ENCODE results near the gene FGF11.
A peak's percentile ranks its signal among the peaks of the same experiment; 100 is the strongest.

The FGF11 gene

DNA sequence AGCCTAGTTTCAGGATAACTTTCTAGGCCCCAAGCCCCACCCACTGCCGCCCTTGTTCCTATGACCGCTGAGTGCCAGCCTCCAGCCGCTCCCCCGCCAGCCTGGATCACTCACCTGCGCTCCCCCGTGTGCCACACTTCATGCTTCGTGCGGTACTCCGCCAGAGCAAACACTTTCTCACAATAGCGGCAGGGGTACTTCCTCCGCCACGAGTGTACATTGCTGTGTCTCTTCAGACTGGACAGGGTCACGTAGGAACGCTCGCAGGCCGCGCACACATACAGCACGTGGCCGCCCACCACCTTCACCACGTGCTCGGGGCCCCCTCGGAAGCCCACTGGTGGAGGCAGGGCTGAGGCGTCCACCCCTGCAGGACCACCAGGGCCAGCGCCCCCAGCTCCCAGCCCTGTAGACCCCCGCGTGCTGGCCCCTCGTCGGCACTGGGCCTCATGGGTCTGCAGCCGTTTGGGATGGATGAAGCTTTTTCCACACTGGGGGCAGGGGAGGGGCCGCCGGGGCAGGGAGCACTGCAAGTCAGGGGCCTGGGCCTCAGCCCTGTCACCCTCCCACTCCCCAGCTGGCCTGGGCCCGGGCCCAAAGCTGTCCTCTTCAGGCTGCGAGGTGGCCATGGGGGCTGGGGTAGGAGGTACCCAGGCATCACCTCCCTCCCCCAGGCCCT lies 26.4 kb downstream of the FGF11 start:
- H3K4me3 ChIP-seq (replicated peaks; ENCODE audit: insufficient read depth, low read length): no peak overlapping the region
- no peak overlapping the region for H3K27ac ChIP-seq (replicated peaks)
- H3K27me3 ChIP-seq (ENCODE audit: insufficient read depth, poor library complexity, severe bottlenecking): no peaks in the 10 kb centered on the region
- DNase-seq (ENCODE audit: low read depth in 1 of 2, low spot score in 1 of 2): no peak
- no peak for TF ChIP-seq GABPA (IDR thresholded peaks at IDR 0.05; ENCODE audit: low read depth)
- no peak for TF ChIP-seq POLR2AphosphoS5 (IDR thresholded peaks at IDR 0.05; ENCODE audit: low read depth)
- TF ChIP-seq, protein P1, sequence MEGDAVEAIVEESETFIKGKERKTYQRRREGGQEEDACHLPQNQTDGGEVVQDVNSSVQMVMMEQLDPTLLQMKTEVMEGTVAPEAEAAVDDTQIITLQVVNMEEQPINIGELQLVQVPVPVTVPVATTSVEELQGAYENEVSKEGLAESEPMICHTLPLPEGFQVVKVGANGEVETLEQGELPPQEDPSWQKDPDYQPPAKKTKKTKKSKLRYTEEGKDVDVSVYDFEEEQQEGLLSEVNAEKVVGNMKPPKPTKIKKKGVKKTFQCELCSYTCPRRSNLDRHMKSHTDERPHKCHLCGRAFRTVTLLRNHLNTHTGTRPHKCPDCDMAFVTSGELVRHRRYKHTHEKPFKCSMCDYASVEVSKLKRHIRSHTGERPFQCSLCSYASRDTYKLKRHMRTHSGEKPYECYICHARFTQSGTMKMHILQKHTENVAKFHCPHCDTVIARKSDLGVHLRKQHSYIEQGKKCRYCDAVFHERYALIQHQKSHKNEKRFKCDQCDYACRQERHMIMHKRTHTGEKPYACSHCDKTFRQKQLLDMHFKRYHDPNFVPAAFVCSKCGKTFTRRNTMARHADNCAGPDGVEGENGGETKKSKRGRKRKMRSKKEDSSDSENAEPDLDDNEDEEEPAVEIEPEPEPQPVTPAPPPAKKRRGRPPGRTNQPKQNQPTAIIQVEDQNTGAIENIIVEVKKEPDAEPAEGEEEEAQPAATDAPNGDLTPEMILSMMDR (IDR thresholded peaks at IDR 0.05; ENCODE audit: insufficient read depth, low read length): no peak
- no peak for TF ChIP-seq SPI1 (IDR thresholded peaks at IDR 0.05; ENCODE audit: borderline replicate concordance, low read depth)
- TF ChIP-seq, protein P2, sequence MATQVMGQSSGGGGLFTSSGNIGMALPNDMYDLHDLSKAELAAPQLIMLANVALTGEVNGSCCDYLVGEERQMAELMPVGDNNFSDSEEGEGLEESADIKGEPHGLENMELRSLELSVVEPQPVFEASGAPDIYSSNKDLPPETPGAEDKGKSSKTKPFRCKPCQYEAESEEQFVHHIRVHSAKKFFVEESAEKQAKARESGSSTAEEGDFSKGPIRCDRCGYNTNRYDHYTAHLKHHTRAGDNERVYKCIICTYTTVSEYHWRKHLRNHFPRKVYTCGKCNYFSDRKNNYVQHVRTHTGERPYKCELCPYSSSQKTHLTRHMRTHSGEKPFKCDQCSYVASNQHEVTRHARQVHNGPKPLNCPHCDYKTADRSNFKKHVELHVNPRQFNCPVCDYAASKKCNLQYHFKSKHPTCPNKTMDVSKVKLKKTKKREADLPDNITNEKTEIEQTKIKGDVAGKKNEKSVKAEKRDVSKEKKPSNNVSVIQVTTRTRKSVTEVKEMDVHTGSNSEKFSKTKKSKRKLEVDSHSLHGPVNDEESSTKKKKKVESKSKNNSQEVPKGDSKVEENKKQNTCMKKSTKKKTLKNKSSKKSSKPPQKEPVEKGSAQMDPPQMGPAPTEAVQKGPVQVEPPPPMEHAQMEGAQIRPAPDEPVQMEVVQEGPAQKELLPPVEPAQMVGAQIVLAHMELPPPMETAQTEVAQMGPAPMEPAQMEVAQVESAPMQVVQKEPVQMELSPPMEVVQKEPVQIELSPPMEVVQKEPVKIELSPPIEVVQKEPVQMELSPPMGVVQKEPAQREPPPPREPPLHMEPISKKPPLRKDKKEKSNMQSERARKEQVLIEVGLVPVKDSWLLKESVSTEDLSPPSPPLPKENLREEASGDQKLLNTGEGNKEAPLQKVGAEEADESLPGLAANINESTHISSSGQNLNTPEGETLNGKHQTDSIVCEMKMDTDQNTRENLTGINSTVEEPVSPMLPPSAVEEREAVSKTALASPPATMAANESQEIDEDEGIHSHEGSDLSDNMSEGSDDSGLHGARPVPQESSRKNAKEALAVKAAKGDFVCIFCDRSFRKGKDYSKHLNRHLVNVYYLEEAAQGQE (IDR thresholded peaks at IDR 0.05; ENCODE audit: insufficient replicate concordance, low read depth): no peak

DNA sequence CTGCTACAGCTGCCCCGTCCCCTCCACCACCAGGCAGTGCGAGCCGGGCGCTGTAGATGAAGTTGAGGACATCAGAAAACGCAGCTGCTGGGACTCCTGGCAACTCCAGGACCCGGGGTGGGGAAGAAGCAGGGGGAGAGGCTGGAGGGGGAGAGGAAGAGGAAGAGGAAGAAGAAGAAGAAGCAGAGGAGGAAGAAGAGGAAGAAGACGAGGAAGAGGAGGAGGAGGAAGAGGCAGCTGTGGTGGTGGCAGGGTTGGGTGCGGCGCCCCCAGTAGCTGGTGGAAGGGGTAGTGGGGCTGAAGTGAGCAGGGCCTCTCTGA lies 27.0 kb downstream of the FGF11 start:
- H3K4me3 ChIP-seq (replicated peaks; ENCODE audit: insufficient read depth, low read length): no peak overlapping the region
- H3K27me3 ChIP-seq (ENCODE audit: insufficient read depth, poor library complexity, severe bottlenecking): no peaks in the 10 kb centered on the region
- TF ChIP-seq, protein P2 (IDR thresholded peaks at IDR 0.05; ENCODE audit: insufficient replicate concordance, low read depth): no peak
- no peak for TF ChIP-seq POLR2AphosphoS5 (IDR thresholded peaks at IDR 0.05; ENCODE audit: low read depth)
- TF ChIP-seq, protein P1 (IDR thresholded peaks at IDR 0.05; ENCODE audit: insufficient read depth, low read length): no peak
- no peak for TF ChIP-seq GABPA (IDR thresholded peaks at IDR 0.05; ENCODE audit: low read depth)
- TF ChIP-seq SPI1 (IDR thresholded peaks at IDR 0.05; ENCODE audit: borderline replicate concordance, low read depth): no peak
- H3K27ac ChIP-seq (replicated peaks): no peak overlapping the region
- DNase-seq (ENCODE audit: low read depth in 1 of 2, low spot score in 1 of 2): no peak

DNA sequence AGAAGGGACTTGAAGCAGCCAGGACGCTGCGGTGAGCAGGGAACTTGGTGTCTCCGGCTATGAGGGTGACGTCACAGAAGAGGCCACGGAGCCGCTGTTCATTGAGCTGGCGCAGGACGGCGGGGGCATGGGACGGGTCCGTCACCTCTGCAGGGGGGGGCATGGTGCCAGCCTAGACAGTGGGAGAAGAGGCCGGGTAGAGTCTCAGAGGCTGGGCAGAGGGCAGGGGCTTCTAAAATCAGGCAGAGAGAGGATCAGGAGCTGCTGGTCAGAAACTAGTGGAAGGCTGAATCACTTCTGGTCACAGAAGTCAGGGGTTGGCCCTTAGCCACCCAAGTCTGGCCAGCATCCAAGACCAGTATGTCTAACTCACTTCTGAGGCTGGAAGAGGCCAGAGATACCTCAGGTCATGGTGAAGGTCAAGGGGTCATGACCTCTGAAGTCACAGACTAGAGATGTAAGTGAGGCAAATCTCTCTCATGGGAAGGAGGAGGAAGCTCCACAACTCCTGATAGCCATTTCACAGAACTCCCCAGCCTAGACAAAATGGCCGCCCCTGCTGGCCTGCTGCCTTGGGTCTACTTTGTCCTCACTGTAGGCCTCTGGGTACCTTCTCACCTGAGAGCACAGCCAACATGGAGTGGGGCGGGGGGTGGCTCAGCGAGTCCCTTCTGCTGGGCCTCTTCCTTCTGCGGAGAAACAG lies 27.5 kb downstream of the FGF11 start:
- peak in 1 of 2 experiments; percentile 11 for DNase-seq (ENCODE audit: low read depth in 1 of 2, low spot score in 1 of 2)
- Histone ChIP-seq H3K4me3 (replicated peaks; ENCODE audit: insufficient read depth, low read length) (no peak overlapping the region), H3K27ac (replicated peaks) (peak overlapping the region; percentile 22; the same call in 1 of the 2 replicates)

More for the DNA sequence above, 27.5 kb downstream of the FGF11 start:
- TF ChIP-seq POLR2AphosphoS5 (IDR thresholded peaks at IDR 0.05; ENCODE audit: low read depth): no peak
- TF ChIP-seq SPI1 (IDR thresholded peaks at IDR 0.05; ENCODE audit: borderline replicate concordance, low read depth): no peak
- TF ChIP-seq GABPA (IDR thresholded peaks at IDR 0.05; ENCODE audit: low read depth): no peak
- TF ChIP-seq, protein P2 (IDR thresholded peaks at IDR 0.05; ENCODE audit: insufficient replicate concordance, low read depth): no peak
- TF ChIP-seq, protein P1 (IDR thresholded peaks at IDR 0.05; ENCODE audit: insufficient read depth, low read length): no peak
- no peaks in the 10 kb centered on the region for H3K27me3 ChIP-seq (ENCODE audit: insufficient read depth, poor library complexity, severe bottlenecking)

Measured in HL-60 (cell line).